Thyroid gland (tissue), 4 donors: ENCODE data around the gene GRHL1. TPM values are rescaled to one million over a fixed set of nuclear protein-coding genes. Genes with fewer than 3 reads are reported as not detected.

Source experiments
- DNase-seq, 2 donors: peaks; one replicate each; pipeline ENCODE4 v3.0.0-alpha.2; 2019
- H3K27ac ChIP-seq, 3 donors: fragments of 200-600 bp; sonication (generic); 1 replicate in 2 of 3; 2 replicates in 1 of 3; pipeline ENCODE4 v1.5.1; 2016 to 2019; ENCODE audit warnings: mild to moderate bottlenecking in 1 of 3, moderate library complexity in 1 of 3
- H3K27me3 ChIP-seq: fragments of 200-600 bp; sonication (generic); one replicate; pipeline ENCODE4 v1.5.1; 2019
- H3K36me3 ChIP-seq, 2 donors: fragments of 200-600 bp; sonication (generic); one replicate each; pipeline ENCODE4 v1.5.1; 2016 to 2019
- H3K4me1 ChIP-seq, 2 donors: fragments of 200-600 bp; sonication (generic); one replicate each; pipeline ENCODE4 v1.5.1; 2017 to 2019
- H3K4me3 ChIP-seq, 3 donors: fragments of 200-600 bp; sonication (generic); replicated peaks in 1 of 3; 1 replicate in 2 of 3; 2 replicates in 1 of 3; pipeline ENCODE4 v1.5.1; 2016; ENCODE audit warnings: mild to moderate bottlenecking in 1 of 3
- H3K9me3 ChIP-seq: fragments of 200-600 bp; sonication (generic); one replicate; pipeline ENCODE4 v1.5.1; 2017
- POLR2A ChIP-seq, 2 donors: fragments of 450-650 bp; IDR thresholded peaks; one replicate each; pipeline ENCODE4 v1.6.1; 2017; ENCODE audit warnings: antibody characterized with exemption in 2 of 2, mild to moderate bottlenecking in 2 of 2, moderate library complexity in 1 of 2
- WGBS, 2 donors: methylation state at CpG; one replicate each; pipeline ENCODE4 v1.1.5; 2017; 5-methylcytosine and 5-hydroxymethylcytosine counted together
- intact Hi-C: fragments of 100-400 bp; cut with DNase I; formaldehyde crosslinking; loops from one replicate; pipeline ENCODE4 v1.15.1; 2023
- total RNA-seq, 4 donors: library from RNA; depleted of rRNA; stranded (reverse); fragments of >200 nt; gene quantifications; one replicate each; pipeline ENCODE4 v1.2.3, GENCODE V29; 2016
- TF ChIP-seq, protein P1 (sequence below), 6 experiments: fragments of 200-600 bp in 3 of 6; fragments of 450-650 bp in 3 of 6; sonication (generic) in 3 of 6; IDR thresholded peaks; one replicate each; pipeline ENCODE4 v1.5.1; 2016 to 2019; ENCODE audit warnings: antibody characterized with exemption in 6 of 6, mild to moderate bottlenecking in 2 of 6, inconsistent platforms in 1 of 6, moderate library complexity in 1 of 6

The GRHL1 gene
- total RNA-seq, 4 donors from 2014 or later: 6.2 to 12.1 (median 8.2) TPM

DNA sequence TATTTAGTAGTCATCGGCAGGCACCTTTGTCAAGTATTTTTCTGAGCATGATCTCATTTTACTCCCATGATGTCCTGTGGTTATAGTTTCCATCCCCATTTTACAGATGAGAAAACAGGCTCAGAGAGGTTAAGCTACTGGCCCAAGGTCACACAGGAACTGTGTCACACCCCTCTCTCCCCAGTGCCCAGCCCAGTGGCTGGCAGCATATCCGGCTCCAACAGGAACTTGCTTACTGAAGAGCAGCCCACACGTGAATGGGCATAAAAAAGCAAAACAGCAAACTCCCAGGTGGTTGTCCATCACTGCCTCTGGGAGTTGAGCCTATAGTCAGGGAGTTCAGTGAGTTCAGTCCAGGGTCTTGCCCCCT, 83.5 kb downstream of the GRHL1 start:
- intact Hi-C loops: no loop called here
- no peaks in the 10 kb centered on the region for H3K9me3 ChIP-seq
- DNase-seq: no peak
- H3K27ac ChIP-seq: peak overlapping the region in 1 of 3 donors; percentile 48
- H3K36me3 ChIP-seq: no peaks in the 10 kb centered on the region
- peaks cover 21 to 34% of the 10 kb centered on the region in 2 donors for H3K4me1 ChIP-seq
- WGBS, 2 donors: 62 to 66% methylated on average over 3 of the region's 3 CpGs
- TF ChIP-seq, protein P1, sequence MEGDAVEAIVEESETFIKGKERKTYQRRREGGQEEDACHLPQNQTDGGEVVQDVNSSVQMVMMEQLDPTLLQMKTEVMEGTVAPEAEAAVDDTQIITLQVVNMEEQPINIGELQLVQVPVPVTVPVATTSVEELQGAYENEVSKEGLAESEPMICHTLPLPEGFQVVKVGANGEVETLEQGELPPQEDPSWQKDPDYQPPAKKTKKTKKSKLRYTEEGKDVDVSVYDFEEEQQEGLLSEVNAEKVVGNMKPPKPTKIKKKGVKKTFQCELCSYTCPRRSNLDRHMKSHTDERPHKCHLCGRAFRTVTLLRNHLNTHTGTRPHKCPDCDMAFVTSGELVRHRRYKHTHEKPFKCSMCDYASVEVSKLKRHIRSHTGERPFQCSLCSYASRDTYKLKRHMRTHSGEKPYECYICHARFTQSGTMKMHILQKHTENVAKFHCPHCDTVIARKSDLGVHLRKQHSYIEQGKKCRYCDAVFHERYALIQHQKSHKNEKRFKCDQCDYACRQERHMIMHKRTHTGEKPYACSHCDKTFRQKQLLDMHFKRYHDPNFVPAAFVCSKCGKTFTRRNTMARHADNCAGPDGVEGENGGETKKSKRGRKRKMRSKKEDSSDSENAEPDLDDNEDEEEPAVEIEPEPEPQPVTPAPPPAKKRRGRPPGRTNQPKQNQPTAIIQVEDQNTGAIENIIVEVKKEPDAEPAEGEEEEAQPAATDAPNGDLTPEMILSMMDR (IDR thresholded peaks at IDR 0.05): no peak
- TF ChIP-seq POLR2A (IDR thresholded peaks at IDR 0.05): no peak
- H3K27me3 ChIP-seq: no peaks in the 10 kb centered on the region
- H3K4me3 ChIP-seq: no peak overlapping the region

DNA sequence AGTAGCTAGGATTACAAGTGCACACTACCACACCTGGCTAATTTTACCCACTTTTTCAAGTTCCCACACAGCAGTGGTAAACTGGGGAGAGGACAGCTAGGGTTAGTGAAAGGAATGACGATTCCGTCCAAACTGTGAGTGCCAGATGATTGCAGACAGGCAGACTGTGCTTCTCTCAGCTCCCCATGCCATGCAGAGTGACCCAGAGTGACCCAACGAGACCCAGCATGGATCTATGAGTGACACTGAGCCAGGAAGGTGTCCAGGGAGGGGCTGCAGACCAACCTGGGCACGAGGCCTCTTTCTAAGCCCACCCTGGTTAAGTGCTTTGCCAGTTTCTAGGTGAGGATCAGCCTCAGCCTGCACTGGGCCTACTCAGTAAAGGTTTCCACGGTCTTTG, 84.1 kb downstream of the GRHL1 start:
- H3K27me3 ChIP-seq: no peaks in the 10 kb centered on the region
- H3K36me3 ChIP-seq: no peaks in the 10 kb centered on the region
- peaks cover 21 to 40% of the 10 kb centered on the region in 2 donors for H3K4me1 ChIP-seq
- no peak overlapping the region for H3K4me3 ChIP-seq
- TF ChIP-seq POLR2A (IDR thresholded peaks at IDR 0.05): no peak
- TF ChIP-seq, protein P1 (IDR thresholded peaks at IDR 0.05): no peak
- 57 to 72% methylated on average over 5 of the region's 5 CpGs for WGBS, 2 donors
- H3K27ac ChIP-seq: peak overlapping the region; percentile 48 to 78 (median 70)
- no peak for DNase-seq
- no peaks in the 10 kb centered on the region for H3K9me3 ChIP-seq
- intact Hi-C loops: no loop called here

DNA sequence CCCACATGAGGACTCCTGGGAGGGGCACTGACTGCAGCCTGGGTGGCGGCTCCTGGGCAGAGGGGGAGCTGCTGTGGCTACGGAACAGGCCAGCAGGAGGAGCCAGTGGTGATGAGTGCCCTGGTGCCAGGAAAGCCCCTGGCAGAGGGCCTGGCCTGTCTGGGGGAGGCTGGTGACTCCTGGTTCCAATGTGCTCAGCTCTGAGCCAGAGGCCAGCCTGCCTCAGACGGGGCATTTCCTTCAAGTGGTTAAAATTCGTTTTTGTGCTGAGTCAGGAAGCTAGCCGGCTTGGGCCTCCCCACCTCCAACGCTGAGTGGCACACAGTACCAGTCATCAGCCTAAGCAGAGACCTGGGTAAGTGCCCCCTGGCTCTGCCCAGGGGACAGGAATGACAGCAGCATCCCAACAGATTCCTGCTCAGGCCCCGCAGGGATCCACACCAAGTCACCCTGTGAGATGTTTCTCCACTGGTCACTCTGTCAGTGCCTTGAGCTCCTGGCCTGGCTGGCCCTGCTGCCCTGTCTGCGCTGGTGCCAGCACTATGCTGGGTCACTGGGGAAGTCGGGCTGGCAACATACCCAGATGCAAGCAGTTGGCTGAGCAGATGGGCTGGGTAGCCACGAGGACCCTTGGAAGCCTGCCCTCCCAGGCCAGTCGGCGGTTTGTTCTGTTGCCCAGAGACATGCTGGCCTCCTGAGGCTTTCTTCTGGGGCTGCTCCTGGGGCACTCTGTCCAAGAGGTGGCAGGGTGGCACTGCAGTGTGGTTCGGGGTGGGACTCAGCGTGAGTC, 84.8 kb downstream of the GRHL1 start:
- Histone ChIP-seq H3K36me3 (no peaks in the 10 kb centered on the region), H3K27ac (peak overlapping the region; percentile 48 to 78 (median 70)), H3K9me3 (no peaks in the 10 kb centered on the region), H3K27me3 (no peaks in the 10 kb centered on the region), H3K4me1 (peaks cover 21 to 46% of the 10 kb centered on the region in 2 donors), H3K4me3 (no peak overlapping the region)
- intact Hi-C loops: no loop called here
- 23 to 43% methylated on average over 8 to 10 of the region's 14 CpGs for WGBS, 2 donors
- peak; percentile 89 to 90 for DNase-seq
- TF ChIP-seq, protein P1 (IDR thresholded peaks at IDR 0.05): peak in 4 of 6 experiments; percentile 59 to 71 (median 64)
- TF ChIP-seq POLR2A (IDR thresholded peaks at IDR 0.05): peak in 1 of 2 donors; percentile 9

DNA sequence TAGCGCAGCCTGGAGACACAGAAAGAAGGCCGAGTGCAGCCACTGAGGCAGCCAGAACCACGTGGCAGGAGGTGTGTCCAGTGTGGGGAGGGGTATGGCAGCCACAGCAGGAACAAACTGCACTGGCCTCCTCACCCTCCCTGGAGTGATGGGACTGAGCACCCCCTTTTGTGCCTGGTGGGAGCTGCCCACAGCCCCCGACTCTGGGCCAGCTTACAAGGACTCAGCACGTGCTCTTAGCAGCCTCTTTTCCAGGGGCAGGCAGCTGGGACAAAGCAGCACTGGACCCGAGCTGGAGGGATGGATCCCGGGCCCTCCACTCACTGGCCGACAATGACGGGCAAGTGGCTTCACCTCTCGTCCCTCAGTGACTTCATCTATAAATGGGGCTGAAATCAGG, 86.6 kb downstream of the GRHL1 start:
- H3K4me3 ChIP-seq: no peak overlapping the region
- intact Hi-C loops: no loop called here
- WGBS, 2 donors: 78 to 82% methylated on average over 7 to 10 of the region's 10 CpGs
- no peaks in the 10 kb centered on the region for H3K27me3 ChIP-seq
- peak overlapping the region in 2 of 3 donors; percentile 48 to 57 for H3K27ac ChIP-seq
- peaks cover 30 to 59% of the 10 kb centered on the region in 2 donors for H3K4me1 ChIP-seq
- DNase-seq: no peak
- TF ChIP-seq, protein P1 (IDR thresholded peaks at IDR 0.05): no peak
- TF ChIP-seq POLR2A (IDR thresholded peaks at IDR 0.05): no peak
- no peaks in the 10 kb centered on the region for H3K9me3 ChIP-seq
- H3K36me3 ChIP-seq: no peaks in the 10 kb centered on the region

DNA sequence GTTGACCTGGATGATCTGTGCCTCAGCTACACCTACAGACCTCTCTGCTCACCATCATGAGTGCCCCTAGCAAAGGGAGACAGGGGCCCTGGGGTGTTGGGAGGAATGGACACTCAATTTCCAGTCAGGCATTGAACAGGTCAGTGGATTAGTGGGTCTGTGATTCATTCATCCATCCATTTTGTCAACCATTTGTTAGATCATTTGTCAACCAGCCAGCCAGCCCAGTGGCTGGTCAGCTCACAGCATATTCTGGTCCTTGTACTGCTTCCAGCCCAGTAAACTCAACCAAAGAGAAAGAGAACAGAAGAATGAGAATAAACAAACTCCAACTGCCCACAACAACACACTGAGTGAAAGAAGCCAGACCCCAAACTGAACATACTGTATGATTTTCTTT, 87.2 kb downstream of the GRHL1 start:
- intact Hi-C loops: no loop called here
- Histone ChIP-seq H3K36me3 (no peaks in the 10 kb centered on the region), H3K9me3 (no peaks in the 10 kb centered on the region), H3K4me3 (no peak overlapping the region), H3K27ac (no peak overlapping the region), H3K4me1 (peaks cover 30 to 59% of the 10 kb centered on the region in 2 donors), H3K27me3 (no peaks in the 10 kb centered on the region)
- DNase-seq: no peak
- TF ChIP-seq, protein P1 (IDR thresholded peaks at IDR 0.05): no peak
- TF ChIP-seq POLR2A (IDR thresholded peaks at IDR 0.05): no peak
